GM19193 (cell line): ENCODE results near the gene KCNC3.

ENCODE experiments used
- POLR2A ChIP-seq: IDR thresholded peaks from 4 replicates; pipeline ENCODE4 v1.6.1; 2011; ENCODE audit not compliant: insufficient read depth, insufficient read length; ENCODE audit errors: extremely low read depth

KCNC3 gene

DNA sequence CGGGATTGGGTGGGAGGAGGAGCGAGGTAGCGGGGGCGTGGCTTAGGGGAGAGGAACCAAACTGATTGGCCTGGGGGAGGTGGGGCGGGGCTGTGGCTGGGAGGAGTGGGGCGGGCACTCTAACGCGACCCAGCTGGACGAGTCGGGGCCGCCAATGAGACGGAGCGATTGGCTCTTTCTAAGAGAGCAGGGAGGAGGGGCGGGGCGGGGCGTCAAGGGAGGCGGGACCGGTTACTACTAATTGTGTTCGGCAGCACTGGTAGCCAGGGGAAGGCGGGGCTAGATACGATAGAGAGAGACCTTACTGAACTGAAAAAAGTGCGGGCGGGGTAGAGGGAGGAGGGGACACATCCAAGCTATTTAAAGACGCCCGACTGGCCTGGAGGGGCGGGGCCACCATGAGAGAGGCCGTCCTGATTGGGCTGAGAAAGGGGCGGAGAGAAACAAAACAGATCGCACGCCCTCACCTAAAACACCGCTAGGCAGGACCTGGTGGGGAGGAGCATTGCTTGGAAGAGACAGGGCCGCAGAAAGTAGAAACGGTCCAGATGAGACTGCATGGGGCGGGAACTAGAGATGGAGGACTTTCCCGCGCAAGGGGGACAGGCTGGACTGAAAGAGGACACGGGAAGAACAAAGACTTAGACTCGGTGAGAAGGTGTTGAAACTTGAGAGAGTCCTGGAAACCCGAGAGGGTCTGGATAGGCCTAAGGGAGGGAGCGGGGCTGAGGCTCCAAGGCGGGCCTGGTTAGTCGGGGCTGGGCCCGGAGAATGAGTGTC is at the start of gene KCNC3:
KCNC3 (minus strand) TSS at position 232 of the 780 bp plus-strand sequence. CDS start 295 bp downstream, outside the sequence.
- TF ChIP-seq POLR2A: peak; percentile 71

- TF ChIP-seq POLR2A: no peak
These were observed 49.7 kb upstream of the KCNC3 start for GRCh38 chr19:50378863-50379236.

- TF ChIP-seq POLR2A: no peak
These were observed 49.1 kb upstream of the KCNC3 start for GRCh38 chr19:50378169-50378862.

DNA sequence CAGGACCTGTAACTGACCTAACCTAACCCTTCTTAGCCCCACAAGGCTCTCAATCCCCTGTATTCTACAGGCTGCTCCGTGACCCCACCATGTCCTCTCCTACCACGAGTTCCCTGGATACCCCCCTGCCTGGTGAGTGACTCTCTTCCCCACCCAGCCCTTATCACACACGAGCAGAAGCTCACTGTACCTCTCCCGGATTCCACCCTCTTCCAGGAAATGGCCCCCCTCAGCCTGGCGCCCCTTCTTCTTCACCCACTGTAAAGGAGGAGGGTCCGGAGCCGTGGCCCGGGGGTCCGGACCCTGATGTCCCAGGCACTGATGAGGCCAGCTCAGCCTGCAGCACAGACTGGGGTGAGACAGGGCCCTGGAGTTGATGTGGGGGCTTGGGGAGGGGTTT is 48.3 kb upstream of the KCNC3 start:
- no peak for TF ChIP-seq POLR2A

- no peak for TF ChIP-seq POLR2A
These were observed 47.9 kb upstream of the KCNC3 start for GRCh38 chr19:50377051-50377461.

DNA sequence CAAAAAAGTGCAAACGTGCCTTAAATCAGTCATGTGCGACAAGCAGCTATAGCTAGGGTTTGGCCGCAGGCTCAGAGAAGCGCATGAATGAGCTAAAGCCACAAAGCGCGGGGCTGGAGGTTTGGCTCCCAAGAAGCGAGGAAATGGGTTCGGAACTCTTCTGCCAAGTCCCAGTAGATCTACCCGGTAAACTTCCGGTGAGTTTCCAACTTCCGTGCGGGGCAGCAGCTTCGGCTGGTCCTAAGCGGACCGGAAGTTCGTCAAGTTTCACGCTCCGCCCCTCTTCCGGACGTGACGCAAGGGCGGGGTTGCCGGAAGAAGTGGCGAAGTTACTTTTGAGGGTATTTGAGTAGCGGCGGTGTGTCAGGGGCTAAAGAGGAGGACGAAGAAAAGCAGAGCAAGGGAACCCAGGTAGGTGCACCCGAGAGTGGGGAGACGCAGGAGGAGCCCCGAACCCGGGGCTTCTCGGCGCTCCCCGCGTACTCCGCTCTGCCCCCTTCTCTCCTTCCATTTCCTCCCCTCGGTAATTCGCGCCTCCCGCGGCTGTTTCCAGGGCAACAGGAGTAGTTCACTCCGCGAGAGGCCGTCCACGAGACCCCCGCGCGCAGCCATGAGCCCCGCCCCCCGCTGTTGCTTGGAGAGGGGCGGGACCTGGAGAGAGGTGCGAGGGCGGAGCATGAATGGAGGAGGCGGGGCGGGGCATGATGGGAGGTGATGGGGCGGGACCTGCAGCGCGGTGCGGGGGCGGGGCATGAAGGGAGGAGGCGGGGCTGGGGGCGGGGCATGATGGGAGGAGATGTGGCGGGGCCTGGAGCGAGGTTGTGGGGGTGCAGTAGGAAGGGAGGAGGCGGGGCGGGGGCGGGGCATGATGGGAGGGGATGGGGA is 47.2 kb upstream of the KCNC3 start, which contains the start of gene NR1H2:
NR1H2 (plus strand) TSS at position 292 of the 885 bp plus-strand sequence. CDS start 1,149 bp downstream, outside the sequence.
- TF ChIP-seq POLR2A: peak; percentile 72

DNA sequence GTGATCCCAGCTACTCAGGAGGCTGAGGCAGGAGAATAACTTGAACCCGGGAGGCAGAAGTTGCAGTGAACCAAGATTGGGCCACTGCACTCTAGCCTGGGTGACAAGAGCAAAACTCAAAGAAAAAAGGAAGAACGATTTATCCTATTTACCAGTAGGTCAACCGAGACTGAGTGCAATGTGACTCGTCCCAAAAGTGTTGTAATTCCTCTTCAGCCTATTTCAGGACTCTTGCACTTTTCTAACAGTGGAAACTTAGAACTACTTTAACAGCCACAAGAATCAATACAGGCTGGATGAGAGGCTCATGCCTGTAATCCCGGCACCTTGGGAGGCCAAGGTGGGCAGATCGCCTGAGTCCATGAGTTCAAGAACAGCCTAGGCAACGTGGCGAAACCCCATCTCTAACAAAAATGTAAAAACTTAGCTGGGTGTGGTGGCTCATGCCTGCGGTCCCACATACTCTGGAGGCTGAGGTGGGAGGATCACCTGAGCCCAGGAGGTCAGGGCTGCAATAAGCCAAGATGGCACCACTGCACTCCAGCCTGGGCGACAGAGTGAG is 42.8 kb upstream of the KCNC3 start:
- TF ChIP-seq POLR2A: no peak

DNA sequence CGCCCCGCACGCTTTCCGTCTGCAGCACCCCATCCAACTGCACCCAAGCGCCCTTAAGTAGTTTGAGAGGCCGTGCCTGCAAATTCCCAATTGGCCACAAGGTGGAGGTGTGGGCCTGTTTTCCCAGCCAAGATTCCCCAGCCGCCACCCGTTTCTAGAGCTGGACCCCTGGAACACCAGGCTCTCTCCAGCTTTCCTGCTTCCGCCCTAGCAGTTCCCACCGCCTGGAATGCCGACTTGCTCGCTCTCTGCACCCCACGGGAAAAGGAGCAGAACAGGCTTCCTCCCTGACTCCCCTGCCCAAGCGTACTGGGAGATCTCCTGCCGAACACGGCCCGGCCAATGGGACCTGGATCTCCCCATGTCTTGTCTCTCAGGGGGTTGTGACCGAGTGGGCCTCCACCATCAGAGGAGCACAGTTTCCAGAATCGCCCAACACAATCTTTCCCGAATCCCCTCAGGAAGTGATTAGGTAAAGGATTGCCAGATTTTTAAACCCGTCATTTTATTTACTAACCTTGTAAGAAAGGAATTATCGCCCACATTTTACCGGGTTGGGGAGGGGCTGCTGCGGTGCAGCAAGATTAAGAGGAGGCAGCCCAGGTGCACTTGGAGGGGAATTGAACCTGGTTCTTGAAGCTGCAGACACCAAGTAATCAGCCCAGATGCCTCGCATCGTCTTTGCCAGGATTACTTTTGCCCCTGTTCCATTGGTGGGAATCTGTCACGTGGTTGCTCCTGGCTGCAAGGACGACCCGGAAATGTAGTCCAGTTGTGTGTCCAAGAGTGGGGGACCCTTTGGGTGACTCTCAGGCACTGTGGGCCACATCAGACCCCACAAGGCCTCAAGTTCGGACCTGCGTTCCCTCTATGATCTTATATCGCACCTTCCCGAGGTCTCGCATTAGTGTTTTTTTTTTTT is 39.7 kb upstream of the KCNC3 start:
- TF ChIP-seq POLR2A: peak; percentile 27

DNA sequence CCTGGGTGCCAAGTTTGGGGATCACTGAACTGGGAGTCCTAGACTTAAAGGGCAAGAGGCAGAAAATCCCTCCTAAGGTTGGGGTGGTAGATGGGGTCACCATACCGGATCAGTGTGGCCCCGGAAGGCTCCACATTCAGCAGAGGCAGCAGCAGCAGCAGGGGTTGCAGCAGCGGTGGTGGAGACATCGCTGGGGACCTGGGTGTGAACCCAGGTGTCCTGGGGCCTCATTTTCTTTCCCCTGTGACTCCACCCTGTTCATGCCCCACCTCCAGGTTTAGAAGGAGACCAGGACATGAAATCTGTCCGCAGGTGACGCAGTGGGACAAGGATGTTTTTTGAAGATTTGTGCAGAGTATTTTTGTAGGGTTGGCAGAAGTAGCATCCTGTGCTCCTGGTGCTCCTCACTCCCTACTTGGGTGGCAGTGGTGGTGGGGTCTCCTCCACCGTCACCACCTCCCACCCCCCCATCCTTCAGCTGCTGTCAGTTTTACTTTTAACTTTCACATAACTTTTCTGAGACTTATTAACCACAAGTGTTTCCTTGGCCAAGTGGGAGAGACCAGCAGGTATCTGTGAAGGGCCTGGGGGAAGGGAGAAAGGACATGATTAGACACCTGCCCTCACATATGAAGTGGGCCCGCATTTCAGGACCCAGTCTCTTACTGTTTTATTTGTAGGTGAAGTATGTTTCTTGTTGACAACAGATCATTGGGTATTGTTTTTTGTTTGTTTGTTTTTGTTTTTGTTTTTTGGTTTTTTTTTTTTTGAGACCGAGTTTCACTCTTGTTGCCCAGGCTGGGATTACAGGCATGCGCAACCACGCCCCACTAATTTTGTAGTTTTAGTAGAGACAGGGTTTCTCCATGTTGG is 36.5 kb upstream of the KCNC3 start, which contains the start of gene NAPSA:
NAPSA (minus strand) TSS at position 206 of the 873 bp plus-strand sequence; CDS start at position 188, 18 bp downstream.
- TF ChIP-seq POLR2A: no peak

DNA sequence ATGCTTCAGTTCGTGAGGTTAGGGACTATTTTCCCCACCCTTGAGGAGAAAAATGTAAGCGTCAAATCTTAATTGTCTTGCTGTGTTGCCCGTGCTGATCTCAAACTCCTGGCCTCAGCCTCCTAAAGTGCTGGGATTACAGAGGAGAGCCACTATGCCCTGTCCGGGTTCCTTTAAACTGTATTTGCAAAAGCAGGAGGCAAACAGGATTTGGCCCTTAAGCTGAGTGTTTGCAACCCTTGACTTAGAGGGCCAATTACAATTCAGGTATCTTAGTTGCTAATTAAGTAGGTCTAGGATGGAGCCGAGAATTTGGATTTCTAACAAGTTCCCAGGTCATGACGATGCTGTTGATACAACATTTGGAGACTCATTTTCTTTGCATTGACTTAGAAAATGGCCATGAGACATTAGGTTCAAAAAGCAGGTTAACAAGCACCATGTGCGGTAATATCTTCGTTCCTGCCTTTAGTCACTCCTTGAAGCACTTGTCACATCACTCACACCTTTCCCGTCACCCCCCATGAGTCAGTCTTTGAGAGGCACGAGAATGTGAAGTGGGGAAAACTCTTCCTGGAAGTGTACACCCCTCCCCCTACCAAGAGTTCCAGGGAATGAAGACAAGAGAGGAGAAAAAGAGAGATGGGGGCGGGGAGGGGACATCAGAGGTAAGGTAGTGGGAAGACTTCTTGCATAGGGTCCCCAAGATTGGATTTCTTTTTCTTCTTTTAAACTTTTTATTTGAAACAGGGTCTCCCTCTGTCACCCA is 33.7 kb upstream of the KCNC3 start:
- no peak for TF ChIP-seq POLR2A

- TF ChIP-seq POLR2A: no peak
These were observed 32.8 kb upstream of the KCNC3 start for GRCh38 chr19:50362030-50362412.
